ENCODE data around the gene SCP2.

- no peak for TF ChIP-seq CTCF (IDR thresholded peaks at IDR 0.05; ENCODE audit: low read depth, low read length, poor library complexity, severe bottlenecking)
- TF ChIP-seq EZH2phosphoT487 (IDR thresholded peaks at IDR 0.05; ENCODE audit: borderline replicate concordance, low read length) = no peak
Measured at GRCh38 chr1:52994656-52995055, 67.6 kb downstream of the SCP2 start.

Measured in DOHH2 (cell line).